ENCODE data around the gene PPP1R3F.

DNA sequence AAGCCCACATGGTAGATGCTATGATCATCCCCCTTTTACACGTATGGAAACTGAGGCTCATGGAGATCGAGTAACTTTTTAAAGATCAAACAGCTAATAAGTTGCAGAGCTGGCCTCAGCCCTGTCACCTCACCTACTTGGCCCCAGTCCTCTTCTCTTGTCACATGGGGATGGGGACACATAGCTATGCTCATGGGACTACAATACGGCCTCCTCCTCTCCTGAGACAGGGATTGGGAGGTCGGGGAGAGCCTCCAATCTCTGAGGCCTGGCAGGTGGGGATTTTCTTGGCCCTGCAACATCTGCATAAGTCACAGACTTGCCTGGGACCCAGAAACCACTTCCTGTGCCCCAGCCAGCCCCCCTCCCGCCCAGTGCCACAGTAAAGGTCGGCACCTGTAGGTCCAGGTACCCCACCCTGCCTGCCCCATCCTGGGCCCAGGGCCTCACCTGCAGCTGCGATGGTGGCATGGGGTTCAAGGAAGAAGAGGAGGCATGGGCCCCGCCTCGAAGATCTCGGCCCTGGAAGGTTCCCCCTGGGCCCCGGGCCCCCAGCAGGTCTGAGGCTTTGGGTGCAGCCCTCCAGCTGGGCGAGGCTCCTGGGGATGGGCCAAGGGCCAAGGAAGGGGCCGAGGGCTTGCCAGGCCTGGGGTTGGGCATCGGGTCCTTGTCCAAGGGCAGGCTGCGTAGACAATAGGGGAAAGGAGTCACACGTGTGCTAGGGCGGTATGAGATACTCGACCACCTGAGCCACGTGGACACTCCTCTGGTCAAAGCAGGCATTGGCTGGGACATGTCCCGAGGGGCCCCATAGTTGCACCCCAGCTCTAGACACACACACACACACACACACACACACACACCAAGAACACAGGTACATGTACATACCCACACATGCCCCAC lies 11.5 kb upstream of the PPP1R3F start:
- TF ChIP-seq CSRNP3 (CRISPR knock-in tag; IDR thresholded peaks at IDR 0.05) (no peak), ARNTL (CRISPR knock-in tag; IDR thresholded peaks at IDR 0.05; ENCODE audit: borderline replicate concordance, low read depth) (no peak), CSDC2 (CRISPR knock-in tag; IDR thresholded peaks at IDR 0.05) (no peak), PATZ1 (CRISPR knock-in tag; IDR thresholded peaks at IDR 0.05; ENCODE audit: borderline replicate concordance) (no peak)
- TF ChIP-seq, protein P1, sequence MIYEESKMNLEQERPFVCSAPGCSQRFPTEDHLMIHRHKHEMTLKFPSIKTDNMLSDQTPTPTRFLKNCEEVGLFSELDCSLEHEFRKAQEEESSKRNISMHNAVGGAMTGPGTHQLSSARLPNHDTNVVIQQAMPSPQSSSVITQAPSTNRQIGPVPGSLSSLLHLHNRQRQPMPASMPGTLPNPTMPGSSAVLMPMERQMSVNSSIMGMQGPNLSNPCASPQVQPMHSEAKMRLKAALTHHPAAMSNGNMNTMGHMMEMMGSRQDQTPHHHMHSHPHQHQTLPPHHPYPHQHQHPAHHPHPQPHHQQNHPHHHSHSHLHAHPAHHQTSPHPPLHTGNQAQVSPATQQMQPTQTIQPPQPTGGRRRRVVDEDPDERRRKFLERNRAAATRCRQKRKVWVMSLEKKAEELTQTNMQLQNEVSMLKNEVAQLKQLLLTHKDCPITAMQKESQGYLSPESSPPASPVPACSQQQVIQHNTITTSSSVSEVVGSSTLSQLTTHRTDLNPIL (CRISPR knock-in tag; IDR thresholded peaks at IDR 0.05; ENCODE audit: low read depth): no peak

All from SK-N-SH treated with all-trans-retinoic acid at 6 μM for 48 hours (cell line).